Measurements from ENCODE around the gene KIAA1217.
"Not testable (repeated sequence)": the region's sequence is repeated elsewhere in the genome, so short reads cannot be mapped to it uniquely, and the experiment has no call there.

The KIAA1217 gene

DNA sequence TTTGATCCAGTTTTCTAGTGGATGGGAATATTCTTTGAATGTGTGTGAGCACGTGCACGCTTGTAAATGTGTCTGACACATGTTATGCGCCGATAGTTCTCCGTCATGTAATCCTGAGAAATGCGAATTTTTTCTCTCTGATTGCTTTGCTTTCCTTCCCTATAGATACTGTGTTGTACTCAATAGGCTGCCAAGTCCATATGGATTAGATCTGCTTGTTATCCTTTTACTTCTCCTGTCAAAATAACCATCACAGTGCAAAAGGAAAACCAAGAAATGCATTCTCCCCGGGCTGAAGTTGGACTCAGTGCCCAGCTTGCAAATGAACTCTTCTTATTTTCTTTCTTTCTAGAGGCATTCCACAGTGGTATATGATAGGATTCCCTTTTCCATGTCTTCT lies 131.9 kb downstream of the KIAA1217 start:
- no peak for DNase-seq (ENCODE audit: low spot score)

DNA sequence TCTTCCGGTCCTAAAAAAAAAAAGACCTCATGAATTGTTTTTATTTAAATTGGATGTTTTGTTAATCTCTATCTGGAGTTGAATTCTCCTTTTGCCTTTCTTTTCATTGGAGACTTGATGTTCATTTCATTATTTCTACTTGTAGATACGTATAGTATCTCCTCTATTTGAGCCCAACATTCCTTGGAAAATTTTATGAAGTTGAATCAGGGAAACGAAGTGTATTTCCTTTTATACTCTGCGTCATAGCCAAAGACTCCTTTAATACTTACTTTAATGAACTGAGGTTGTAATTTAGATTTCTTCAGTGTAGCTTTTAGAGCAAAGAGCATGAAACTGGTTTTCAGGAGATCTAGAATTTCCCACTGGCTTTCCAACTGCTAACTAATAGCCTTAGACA lies 132.4 kb downstream of the KIAA1217 start:
- no peak for DNase-seq (ENCODE audit: low spot score)

DNA sequence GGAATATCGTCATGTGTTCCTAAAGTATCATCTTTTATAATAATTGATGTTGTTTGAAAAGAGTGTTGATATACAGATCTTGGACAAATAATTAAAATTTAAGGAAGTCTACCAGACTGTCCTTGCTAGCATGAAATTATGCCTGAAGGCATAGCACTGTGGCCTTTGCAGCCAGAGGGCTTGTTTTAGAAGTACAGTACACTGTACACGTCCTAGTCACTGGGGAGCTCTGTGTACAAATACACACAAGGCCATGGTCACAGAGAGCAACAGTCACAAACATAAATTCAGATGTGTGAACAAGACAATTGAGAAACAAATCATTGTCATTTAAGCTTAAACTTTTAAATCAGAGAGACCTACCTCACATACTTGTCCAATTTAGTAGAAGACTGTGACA lies 133.0 kb downstream of the KIAA1217 start:
- DNase-seq (ENCODE audit: low spot score): no peak

DNA sequence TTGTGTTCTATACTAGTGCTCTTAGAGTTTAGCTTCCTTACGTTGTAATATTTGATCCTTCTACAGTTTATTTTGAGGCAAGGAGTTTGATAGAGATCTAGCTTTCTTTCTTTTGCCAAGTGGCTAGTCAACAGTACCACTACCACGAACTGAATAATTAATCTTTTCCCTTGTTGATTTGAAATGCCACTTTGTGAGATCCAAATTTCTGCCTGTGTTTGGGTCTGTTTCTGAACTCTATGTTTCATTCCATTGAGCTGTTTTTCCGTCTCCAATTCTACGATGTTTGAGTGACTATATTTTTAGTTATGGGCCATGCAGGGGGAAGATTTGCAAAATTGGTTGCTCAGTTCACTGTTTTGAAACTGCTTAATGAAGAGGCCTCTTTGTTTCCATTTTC lies 134.7 kb downstream of the KIAA1217 start:
- no peak for DNase-seq (ENCODE audit: low spot score)

DNA sequence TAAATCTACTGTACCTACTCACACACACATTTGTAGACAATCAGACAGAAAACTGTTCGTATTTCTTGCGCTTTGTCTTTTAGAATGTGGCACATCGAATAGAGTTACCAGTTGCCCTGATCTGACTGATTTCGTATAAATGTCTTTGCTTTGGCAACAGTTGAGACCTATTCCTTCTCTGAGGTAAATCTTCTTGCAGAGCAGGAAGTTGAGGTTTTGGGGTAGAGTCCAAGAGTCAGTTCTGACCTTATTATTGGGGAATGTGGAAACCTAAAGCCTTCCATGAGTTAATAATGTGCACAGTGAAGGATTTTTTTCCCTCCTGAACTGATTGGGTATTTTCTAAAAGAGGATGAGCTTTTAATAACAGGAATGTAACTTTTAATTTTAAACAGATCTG lies 135.3 kb downstream of the KIAA1217 start:
- DNase-seq (ENCODE audit: low spot score): no peak

DNA sequence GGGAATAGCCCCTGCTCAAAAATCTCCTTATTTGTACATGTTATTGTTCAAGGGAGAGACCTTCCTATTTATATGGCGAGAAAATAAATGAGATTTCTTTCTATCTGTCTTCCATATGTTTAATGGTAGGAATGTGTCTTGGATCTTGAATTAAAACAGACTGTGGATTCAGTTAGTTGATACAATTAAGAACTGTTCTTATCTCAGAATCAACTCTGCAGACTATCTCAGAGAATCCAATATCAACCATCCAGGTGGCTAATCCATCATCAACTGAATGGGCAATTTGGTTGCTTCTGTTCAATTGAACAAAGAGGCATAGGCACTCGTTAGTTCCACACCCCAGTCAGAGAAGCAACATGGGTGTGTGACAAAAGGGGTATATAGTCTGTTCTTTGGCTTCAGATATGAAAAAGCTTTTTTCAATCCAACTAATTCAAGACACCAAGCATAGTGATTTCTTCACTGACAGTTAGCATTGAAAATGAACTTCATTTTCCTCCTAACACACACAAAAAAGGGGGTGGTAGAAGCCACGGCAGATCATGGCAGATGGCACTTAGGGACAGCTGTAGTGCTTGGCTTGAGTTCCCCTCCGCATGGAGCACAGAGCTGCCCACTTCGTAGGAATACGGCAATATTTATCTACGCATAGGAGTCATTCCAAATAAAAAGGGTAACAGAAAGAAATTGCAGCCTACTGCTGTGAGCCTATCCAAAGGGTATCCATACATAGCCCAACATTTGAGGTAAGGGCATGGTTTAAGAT lies 135.9 kb downstream of the KIAA1217 start:
- DNase-seq (ENCODE audit: low spot score): no peak

DNA sequence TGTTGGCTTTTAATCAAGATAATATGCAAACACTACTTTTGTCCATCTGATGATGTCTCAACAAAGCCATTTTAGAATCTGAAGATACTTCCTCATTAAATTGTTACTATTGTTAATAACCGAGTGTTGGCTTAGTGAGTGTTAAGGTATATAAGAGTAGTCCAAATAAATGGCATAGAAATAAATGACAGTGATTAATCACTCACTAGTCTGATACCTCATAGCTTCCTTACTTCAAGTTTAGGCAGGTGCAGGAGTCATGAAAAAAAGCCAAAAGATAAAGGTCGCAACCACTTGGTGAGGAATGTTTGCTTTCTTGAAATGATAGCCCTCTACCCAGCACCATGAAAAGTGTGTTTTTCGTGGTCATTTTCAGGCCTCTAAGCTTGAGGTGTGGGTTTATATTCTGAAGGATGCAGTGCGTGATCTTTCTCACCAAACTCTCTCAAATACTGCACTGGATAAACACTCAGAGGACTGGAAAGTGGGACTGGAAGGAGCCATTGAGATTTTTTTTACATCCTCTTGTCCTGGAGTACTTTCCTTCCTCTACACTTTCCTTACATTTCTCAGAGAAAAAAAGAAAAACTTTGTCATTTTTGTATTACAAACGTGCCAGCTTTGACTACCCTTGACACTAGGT lies 138.1 kb downstream of the KIAA1217 start:
- DNase-seq (ENCODE audit: low spot score): no peak

DNA sequence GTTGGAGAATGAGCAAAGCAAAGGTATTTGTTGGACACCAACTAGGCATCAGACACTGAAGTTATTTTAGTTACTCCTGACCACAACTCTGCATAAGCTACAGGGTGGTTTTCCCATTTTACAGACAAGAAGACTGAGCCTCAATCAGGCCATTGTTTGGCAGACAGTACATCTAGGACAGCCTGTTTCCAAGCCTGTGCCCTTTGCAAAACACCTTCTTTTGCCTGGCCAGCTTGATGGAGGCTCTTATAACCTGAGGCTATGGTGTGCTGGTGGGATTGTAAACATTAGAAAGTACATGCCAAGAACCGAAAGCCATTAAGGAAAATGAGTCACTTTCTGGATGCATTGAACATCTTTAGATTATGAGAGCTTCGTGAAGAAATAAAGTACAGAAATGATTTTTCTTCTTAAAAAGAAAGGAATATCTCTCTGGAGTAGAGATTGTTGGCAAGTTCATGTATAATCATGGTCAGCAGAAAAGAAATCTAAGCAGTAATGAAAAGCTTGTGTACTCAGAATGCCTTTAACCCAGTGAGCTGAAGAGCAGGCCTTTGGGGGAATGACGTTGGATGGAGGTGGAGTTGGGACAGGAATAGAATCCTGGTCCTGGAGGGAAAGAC lies 140.6 kb downstream of the KIAA1217 start:
- DNase-seq (ENCODE audit: low spot score): no peak

DNA sequence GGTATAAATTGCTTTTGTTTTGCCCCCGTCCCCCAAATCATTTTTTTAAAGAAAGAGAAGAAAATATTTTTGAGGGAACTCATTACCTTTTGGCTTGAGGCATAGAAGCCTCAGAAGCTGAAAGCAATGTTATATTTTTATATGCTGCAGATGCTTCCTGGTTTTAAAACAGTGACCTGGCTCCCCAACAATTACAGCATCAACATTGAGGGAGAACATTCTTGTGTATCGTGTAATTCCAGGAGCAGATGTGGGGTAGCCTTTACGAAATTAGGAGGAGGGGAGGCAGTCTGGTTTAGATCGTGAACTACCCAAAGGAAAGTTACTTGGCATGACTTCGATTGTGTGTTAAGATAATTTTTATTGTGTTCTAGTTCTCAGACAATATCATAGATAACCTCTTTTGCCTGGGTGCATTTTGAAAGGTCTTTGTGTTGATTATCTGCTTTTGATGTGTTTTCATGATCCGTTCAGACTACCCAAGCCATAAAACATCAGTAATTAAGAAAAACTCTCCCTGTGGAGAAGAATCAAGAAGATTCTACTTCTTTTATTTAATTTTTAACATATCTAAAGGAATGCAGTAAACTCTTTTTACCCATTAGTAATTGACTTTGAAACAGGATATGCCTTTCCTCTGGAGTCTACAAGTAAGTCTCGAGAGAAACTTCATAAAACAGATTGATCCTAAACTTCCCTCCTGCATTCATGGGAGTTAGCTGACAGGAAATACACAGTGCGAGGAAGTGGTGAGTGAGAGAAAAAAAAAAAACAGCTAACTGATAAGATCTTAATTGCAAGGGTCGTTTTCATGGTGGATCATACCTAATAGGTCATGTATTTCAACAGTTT lies 141.4 kb downstream of the KIAA1217 start:
- DNase-seq (ENCODE audit: low spot score): no peak

DNA sequence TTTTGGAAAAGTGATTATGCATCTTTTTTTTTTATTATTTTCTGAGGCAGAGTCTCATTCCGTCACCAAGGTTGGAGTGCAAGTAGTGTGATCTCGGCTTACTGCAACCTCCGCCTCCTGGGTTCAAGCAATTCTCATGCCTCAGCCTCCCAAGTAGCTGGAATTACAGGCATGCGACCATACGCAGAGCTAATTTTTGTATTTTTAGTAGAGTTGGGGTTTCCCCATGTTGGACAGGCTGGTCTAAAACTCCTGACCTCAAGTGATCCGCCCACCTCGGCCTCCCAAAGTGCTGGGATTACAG lies 141.9 kb downstream of the KIAA1217 start:
- DNase-seq (ENCODE audit: low spot score): not testable (repeated sequence)

DNA sequence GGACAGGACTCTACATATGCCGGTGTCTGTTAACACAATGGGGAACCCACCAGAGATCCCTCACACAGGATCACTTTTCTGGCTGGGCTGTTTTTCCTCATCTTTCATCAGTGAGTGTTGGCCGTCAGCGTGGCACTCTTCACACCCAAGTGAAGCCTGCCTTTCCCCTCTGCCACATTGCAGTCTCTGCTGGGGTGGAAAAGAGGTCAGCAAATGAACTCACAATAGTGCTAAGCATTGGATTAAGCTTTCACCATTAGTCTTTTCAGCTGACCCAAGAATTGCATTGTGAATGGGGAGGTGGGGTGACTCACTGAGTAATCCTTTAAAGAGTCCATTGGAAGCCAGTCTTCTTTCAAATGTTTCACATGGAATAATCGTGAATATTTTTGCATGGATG lies 143.0 kb downstream of the KIAA1217 start:
- DNase-seq (ENCODE audit: low spot score): no peak

DNA sequence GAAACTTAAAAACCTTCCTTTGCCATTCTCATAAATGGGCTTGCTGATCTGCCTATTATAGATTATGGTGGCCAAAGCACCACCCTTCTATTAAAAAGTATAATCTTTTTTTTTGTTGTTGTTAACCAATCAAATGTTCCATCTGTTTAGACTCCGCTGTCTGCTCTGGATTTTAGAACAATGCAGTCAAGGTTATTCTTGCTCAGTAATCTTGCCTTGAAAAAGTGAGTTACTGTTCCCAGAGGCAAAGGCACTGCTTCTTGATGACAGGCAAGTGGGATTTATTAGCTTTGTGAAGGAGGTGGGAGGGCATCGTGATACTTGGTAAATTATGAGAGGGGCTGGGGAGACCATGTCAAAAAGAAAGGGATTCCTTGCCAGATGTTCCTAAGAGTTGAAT lies 143.5 kb downstream of the KIAA1217 start:
- DNase-seq (ENCODE audit: low spot score): no peak

DNA sequence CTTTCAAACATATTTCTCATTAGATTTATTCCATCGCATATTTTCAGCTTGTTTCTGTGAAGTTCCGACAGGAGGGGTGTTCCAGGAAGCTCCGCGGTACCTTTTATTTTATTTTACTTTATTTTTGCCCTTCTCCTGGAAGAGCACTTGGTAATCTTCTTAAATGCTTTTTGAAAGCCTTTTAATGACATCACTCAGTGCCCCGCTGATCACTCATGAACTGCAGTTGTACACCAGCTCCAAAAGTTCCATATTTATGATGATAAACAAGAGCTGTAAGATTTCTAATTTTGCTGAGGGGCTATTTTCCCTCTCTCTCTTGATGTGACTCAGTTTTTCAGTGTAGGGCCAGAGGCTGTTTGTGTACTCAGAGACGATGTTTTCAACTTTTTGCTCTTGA lies 144.4 kb downstream of the KIAA1217 start:
- DNase-seq (ENCODE audit: low spot score): no peak

DNA sequence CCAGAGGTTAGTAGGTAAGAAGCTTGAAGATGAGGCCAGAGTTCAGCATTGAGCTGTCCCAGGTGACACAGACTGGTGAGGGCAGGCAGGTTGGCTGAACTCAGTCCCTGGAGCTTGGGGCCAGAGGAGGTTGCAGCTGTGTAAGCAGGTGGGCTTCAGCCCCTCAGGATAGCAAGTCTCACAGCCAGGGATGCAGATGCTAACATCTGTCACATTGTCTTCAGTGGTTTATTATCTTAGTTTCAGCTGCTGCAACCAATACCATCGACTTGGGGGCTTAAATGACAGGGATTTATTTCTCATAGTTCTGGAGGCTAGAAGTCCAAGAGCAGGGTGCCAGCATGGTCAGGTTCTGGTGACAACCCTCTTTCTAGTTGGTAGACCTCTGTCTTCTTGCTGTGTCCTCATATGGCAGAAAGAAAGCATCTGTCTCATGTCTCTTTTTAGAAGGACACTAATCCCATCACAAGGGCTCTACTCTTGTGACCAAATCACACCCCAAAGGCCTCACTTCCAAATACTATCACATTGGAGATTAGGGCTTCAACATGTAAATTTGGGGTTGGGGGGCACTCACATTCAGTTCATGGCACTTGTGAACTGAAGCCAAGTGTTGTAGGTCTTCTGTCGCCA lies 146.2 kb downstream of the KIAA1217 start:
- no peak for DNase-seq (ENCODE audit: low spot score)

DNA sequence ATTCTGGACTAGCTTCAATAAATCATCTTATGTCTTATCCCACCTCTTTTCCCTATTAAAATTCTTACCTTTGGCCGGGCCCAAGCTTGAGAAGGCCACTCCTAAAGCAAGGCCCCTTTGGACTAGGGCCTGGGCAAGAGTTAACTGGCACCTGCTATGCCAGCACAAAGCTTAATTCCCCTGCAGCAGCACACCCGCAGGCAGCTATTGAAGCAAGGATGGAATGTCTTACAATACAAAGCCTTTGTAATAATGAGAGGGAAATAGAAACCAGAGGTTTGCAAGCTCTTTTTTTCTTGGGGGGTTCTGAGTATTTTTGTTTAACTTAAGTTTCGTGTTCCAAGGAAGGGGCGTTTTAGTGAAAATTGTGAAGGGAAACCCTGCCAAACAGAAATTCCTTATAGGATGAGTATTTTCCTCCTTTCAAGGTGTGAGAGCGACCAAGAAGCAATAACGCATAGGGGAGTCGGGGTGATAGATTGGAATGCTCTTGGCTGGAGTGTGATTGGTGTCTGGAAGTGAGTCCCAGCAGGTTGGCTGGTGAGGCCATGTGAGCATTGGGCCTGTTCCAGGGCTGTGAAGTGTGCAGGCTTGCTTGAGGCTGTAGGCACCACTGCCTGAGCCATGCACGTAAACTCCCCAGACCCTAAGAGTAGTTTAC lies 148.5 kb downstream of the KIAA1217 start:
- DNase-seq (ENCODE audit: low spot score): no peak

DNA sequence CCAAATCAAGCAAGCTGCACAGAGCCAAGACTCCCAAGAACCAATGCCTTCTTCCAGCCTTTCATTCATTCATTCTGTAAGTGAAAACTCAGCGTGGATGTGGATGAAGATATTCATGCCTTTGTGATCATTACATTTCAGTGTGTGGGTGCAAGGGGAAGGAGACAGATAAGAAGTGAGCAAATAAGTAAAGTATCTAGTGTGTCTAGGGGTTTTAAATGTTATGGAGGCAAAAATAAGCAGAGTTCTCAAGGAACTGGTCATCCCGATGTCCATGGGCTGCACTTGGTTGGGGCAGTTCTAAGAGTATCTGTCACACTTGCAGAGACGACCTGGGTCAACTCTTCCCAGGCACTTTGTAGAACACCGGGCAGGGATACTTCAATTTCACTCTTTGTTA lies 149.1 kb downstream of the KIAA1217 start:
- DNase-seq (ENCODE audit: low spot score): no peak

DNA sequence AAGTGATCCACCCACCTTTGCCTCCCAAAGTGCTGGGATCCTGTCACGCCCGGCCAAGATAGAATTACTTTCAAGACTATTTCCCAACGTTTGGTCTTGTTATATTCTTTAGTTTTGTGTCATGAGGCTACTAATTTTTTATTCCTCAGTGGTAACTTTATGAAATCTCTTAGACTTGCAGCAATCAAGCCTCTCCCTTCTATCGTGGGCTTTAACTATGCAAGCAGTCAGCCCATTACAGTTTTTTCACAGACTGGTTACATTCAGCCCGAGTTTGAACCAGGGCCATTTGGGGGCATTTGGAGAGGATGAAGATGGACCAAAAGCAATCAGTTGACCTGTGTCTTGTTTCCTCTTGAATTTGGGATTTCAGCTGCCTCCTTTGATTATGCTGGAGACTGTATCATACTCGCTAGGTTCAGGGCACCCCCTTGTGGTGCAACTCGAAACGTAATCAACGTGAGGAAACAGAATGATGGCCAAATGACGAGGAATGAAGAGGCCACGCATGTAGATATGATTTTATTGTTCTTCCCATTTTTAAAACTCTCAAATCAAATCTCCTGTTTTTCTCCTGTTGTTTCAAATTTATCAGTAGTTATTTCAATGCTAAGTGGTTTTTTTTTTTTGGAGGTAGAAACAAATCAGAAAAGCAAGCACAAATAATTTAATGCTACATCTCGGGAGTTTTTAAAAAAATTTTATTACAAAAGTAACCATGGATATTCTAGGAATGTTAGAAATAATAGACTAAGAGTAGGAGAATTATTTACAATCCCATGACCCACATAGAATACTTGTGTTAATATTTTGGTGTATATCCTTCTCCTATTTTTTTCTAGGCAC lies 151.6 kb downstream of the KIAA1217 start:
- peak; percentile 11 for DNase-seq (ENCODE audit: low spot score)

DNA sequence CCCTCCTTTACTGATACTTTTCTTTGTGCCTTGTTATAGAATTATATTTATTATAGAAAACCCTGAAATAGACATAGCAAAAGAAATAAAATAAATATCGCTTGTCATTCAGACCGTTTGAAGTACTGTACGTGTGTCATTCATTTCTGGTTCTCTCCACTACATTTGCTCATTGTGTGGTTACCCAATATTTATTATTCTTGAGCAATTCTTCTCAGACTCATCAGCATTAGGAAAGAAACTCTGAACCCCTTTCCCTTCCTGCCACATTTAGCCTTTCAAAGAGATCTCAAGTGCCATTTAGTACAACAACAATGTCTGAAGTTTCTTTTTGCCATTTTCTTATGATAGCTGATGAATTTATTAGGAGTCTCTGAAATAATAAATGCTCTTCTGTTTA lies 154.1 kb downstream of the KIAA1217 start:
- DNase-seq (ENCODE audit: low spot score): no peak

DNA sequence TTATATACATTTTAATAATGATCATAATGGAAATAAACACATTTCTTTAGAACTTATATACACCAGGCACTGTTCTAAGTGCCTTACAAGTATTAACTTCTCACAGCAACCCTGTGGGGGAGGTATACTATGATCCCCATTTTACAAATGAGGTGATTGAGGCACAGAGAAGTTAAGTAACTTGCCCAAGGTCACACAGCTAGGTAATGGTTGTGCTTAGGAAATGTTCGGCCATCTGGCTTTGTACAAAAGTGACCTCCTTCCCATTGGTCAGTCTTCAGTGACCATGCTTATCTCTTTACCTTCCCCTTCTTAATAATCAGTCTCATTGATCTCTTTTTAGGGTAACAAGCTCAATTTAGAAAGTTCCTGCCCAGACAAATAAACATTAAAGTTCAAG lies 158.8 kb downstream of the KIAA1217 start:
- DNase-seq (ENCODE audit: low spot score): no peak

DNA sequence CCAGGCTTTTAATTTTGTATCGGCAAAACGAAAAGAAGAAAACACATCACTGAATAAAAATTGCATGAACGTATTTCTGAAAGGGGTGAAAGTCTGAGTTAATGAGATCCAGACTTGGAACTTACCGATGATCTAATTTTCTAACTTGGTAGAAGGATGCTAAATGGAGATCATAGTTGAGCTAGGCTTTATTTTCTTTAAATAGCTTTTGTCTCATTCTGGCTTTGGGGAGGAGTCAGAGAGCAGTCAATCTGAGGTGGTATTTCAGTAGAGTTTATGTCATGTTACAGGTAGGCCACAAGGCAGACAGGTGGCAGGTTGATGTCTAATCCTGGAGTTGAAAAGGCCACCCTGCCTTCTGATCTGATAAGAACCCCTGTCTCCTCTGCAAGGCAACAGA lies 161.9 kb downstream of the KIAA1217 start:
- no peak for DNase-seq (ENCODE audit: low spot score)

DNA sequence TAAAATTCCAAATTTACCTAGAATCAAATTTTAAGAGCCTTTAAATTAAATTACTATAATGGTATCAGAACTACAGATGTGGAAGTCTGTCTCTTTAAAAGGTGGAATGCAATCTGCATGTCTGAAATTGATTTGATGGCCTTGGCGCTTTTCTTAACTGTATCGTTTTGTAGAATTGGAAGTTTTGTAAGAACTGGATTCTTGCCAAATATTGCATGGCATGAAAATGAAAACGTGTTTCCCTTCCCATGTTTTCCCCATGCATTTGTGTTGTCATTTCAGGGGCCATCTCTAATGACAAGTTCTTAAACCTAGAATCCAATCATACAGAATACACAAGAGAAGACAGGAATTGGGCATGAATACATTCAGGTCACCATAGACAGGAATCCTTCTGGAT lies 162.5 kb downstream of the KIAA1217 start:
- DNase-seq (ENCODE audit: low spot score): no peak
